Heart right ventricle (tissue), 16 donors: ENCODE measurements around the gene BICC1. TPM values are rescaled to one million over a fixed set of nuclear protein-coding genes. Genes with fewer than 3 reads are reported as not detected.

Source experiments
- ATAC-seq, 8 donors: fragments of 200-7000 bp; cut with Tn5 transposase; one replicate each; pipeline ENCODE4 v1.9.1; 2020; ENCODE audit warnings: mild to moderate bottlenecking in 8 of 8, moderate library complexity in 8 of 8, moderate number of reproducible peaks in 1 of 8
- DNase-seq, 2 donors: peaks; one replicate each; pipeline ENCODE4 v3.0.0-alpha.2; 2020
- H3K27ac ChIP-seq, 10 donors: fragments of 200-600 bp; sonication (generic) in 2 of 10; one replicate each; pipeline versions ENCODE4 v1.5.0 to v1.8.0; 2020 to 2022; ENCODE audit warnings: mild to moderate bottlenecking in 3 of 10
- H3K27me3 ChIP-seq, 7 donors: fragments of 200-600 bp; one replicate each; pipeline ENCODE4 v1.8.0; 2021 to 2022; ENCODE audit warnings: mild to moderate bottlenecking in 2 of 7
- H3K36me3 ChIP-seq, 9 donors: fragments of 200-600 bp; sonication (generic) in 1 of 9; one replicate each; pipeline versions ENCODE4 v1.5.0 to v1.8.0; 2020 to 2022; ENCODE audit warnings: mild to moderate bottlenecking in 2 of 9
- H3K4me1 ChIP-seq, 9 donors: fragments of 200-600 bp; sonication (generic) in 1 of 9; one replicate each; pipeline versions ENCODE4 v1.5.0 to v1.8.0; 2020 to 2022; ENCODE audit warnings: mild to moderate bottlenecking in 4 of 9
- H3K4me3 ChIP-seq, 10 donors: fragments of 200-600 bp; sonication (generic) in 2 of 10; one replicate each; pipeline versions ENCODE4 v1.5.0 to v1.8.0; 2020 to 2022; ENCODE audit warnings: mild to moderate bottlenecking in 7 of 10, moderate library complexity in 2 of 10
- H3K9me3 ChIP-seq, 11 donors: fragments of 200-600 bp in 10 of 11; sonication (generic) in 2 of 11; one replicate each; pipeline versions ENCODE4 v1.5.0 to v1.8.0; 2013 to 2022; ENCODE audit warnings: mild to moderate bottlenecking in 2 of 11, control low read depth in 1 of 11, moderate library complexity in 1 of 11
- CTCF ChIP-seq, 9 donors: fragments of 200-600 bp; sonication (generic) in 2 of 9; IDR thresholded peaks; one replicate each; pipeline versions ENCODE4 v1.5.0 to v1.8.0; 2021 to 2022; ENCODE audit warnings: antibody characterized with exemption in 9 of 9, mild to moderate bottlenecking in 5 of 9, moderate library complexity in 1 of 9
- WGBS, 2 donors: extraction: QIAGEN DNeasy Blood & Tissue Kit; methylation state at CpG; one replicate each; pipeline ENCODE4 v1.1.7; 2013; ENCODE audit warnings: inconsistent platforms in 1 of 2; 5-methylcytosine and 5-hydroxymethylcytosine counted together
- intact Hi-C, 10 donors: fragments of 100-400 bp; cut with DNase I; formaldehyde crosslinking; loops; one replicate each; pipeline versions ENCODE4 v1.11.1 to v1.14.2; 2022
- polyA plus RNA-seq, 2 donors: library from polyadenylated mRNA; stranded (reverse); fragments of 200-250 nt; gene quantifications; one replicate each; pipeline ENCODE4 v1.2.3, GENCODE V29; 2013
- total RNA-seq, 10 donors: library from RNA; stranded (reverse); fragmentation: NEBNext Ultra II Directional in 3 of 10; extraction: Animal tissue kit (Norgen Biotek cat#: 25700) in 3 of 10; gene quantifications; one replicate each; pipeline versions ENCODE4 v1.2.1 to v1.2.4, GENCODE V29; 2021 to 2023
- donor health status: Arrhythmogenic right ventricular cardiomyopathy.
- donor health status: ischemic (EF 13 %, LVEDD 7.1; RV severe dilation, severe dysfunction).
- donor health status: healthy with polysubstance abuse.
- donor health status: DM: no; HTN: yes; CAD: no.
- donor health status: DM: no; HTN: no; CAD: no.
- donor health status: ischemic (EF 25% LVEDD 6.9; RV normal size, moderate dysfunction).
- donor health status: ischemic (EF 25% LVEDD 5.7; RV mildly dilated, moderate dysfunction).
- donor health status: healthy.
- donor health status: DM: yes; HTN: yes; CAD: no.
- donor health status: Ischemic cardiomyopathy.
- donor health status: ischemic (EF 35%, LVEDD 5.7; RV mildly dilated, moderate dysfunction).
- donor health status: nonischemic (EF 11% LVEDD 7.7; RV severe dilation, severe dysfunction).
- donor health status: DM: yes; HTN: yes; CAD: no.
- donor health status: PGD.
- donor health status: ischemic (EF 29% LVEDD 5.4; RV normal size, mild dysfunction).
- donor health status: nonischemic (EF 23%, LVEDD 6.1; RV moderate dilation, normal function).

The BICC1 gene
- total and polyA plus RNA-seq, 12 donors, result 1.6 to 9.2 (median 5.0) TPM

DNA sequence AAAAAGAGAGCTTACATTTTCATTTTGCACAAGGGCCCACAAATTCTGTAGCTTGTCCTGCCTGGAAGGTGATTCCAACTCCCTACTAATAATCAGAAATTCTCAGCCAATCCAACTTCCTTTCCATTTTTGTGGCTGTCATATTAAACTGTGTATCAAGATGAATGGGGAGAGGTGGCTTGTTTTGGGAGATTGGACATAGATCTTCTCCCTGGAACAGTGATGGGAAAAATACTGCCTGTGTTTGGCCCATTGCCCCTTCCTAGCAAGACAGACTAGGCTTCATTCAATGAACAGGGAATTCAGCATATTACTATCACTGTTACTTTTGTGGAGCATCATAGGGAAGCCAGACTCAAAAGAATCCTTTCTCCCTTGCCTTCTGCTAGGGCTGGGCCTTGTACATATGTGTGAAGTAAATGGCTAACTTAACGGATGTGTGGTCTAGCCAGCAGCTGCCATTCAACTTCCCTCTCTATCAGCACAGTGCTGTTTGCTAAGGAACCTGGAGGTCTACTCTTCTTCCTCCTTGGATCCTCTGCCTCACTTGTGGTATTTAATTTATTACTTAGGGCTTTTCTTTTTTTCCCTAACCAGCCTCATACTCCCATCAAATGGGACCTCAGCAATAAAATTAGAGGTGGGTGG lies 326.0 kb downstream of the BICC1 start:
- Histone ChIP-seq H3K9me3 (no peaks in the 10 kb centered on the region), H3K27ac (no peak overlapping the region), H3K4me3 (no peak overlapping the region), H3K27me3 (no peaks in the 10 kb centered on the region), H3K4me1 (peaks cover 0 to 3% (median 0%) of the 10 kb centered on the region in 9 donors), H3K36me3 (no peaks in the 10 kb centered on the region)
- no peak for ATAC-seq
- intact Hi-C loops, result no loop called here
- WGBS, 2 donors, result 83 to 88% methylated on average over 1 of the region's 1 CpG
- DNase-seq, result no peak
- TF ChIP-seq CTCF (IDR thresholded peaks at IDR 0.05), result no peak

DNA sequence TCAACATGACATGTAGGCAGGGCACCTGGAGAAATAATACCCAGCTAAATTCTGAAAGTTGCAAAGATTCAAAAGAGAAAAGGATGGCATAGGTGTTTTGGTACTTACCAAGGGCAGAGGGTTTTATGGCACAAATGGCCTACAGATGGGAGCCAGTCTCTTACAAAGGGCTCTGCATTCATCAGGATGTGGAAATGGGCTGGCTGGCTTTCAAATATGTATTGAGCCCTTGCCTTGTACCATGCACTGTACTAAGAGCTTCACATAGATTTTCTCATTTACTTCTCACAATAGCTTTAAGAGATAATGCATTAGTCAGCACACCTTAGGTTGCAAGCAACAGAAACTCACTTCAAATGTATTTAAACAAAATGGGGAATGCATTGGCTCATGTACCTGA lies 327.1 kb downstream of the BICC1 start:
- no peak for ATAC-seq
- H3K4me3 ChIP-seq, result no peak overlapping the region
- no peaks in the 10 kb centered on the region for H3K4me1 ChIP-seq
- no peak for DNase-seq
- no peak overlapping the region for H3K27ac ChIP-seq
- no peak for TF ChIP-seq CTCF (IDR thresholded peaks at IDR 0.05)
- no peaks in the 10 kb centered on the region for H3K36me3 ChIP-seq
- no peaks in the 10 kb centered on the region for H3K9me3 ChIP-seq
- H3K27me3 ChIP-seq, result no peaks in the 10 kb centered on the region
- intact Hi-C loops, result no loop called here

DNA sequence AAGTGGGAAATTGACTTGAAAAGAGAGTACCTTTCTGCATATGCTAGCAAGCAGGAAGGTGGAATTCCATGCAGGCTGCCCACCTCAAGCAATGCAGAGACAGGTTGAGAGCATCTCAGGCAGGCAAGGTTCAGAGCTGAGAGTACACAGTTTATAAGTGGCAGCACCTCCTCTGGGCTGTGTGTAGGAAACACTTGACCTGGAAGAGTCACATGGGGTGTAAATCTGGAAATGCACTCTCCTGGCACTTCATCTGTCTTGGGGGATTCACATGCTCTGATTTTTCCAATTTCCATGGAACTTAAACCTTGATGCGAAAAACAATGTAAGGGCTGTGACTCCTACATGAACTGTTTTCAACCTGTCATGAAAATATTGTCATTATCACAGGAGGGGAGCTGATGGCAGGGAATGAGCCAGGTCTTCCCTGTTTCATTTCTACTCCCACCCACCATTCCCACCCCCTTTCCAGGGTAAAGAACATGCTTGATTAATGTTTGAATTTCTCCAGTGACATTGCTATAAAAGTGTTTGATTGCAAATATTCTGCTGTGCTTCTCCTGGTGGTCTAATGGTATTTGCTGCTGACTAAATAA lies 328.3 kb downstream of the BICC1 start:
- Histone ChIP-seq H3K27ac (no peak overlapping the region), H3K4me1 (no peaks in the 10 kb centered on the region), H3K9me3 (no peaks in the 10 kb centered on the region), H3K4me3 (no peak overlapping the region), H3K27me3 (no peaks in the 10 kb centered on the region), H3K36me3 (no peaks in the 10 kb centered on the region)
- no peak for ATAC-seq
- no peak for DNase-seq
- 75 to 83% methylated on average over 1 of the region's 1 CpG for whole genome bisulfite sequencing, 2 donors
- TF ChIP-seq CTCF (IDR thresholded peaks at IDR 0.05), result no peak
- intact Hi-C loops, result no loop called here

DNA sequence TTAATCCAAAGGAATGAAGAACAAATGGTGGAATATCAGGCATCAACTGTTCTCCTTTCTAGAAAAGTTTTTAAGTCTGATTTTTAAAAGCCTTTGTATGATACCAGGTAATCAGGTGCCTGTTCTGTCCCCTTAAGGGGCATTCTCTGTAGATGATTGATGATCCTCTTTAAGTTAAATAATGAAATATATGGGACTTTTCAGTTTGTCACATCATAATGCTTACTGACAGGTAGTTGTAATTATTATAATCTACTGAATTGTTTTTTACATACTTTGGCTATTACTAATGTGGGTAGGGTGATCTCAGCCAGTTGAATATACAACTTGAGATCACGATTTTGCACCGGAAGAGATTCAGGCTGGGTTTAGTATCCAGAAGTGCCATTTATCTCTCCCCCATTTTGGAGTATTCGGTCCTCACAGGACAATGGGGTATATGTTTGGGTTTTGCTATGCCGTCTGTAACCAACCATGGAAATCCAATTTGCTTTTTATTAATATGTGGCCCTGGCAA lies 330.2 kb downstream of the BICC1 start:
- DNase-seq (no peak), ATAC-seq (no peak)
- Histone ChIP-seq H3K4me3 (no peak overlapping the region), H3K27ac (no peak overlapping the region), H3K4me1 (no peaks in the 10 kb centered on the region), H3K9me3 (no peaks in the 10 kb centered on the region), H3K36me3 (no peaks in the 10 kb centered on the region), H3K27me3 (no peaks in the 10 kb centered on the region)
- intact Hi-C loops, result no loop called here
- WGBS, 2 donors, result 91 to 94% methylated on average over 4 of the region's 4 CpGs
- TF ChIP-seq CTCF (IDR thresholded peaks at IDR 0.05), result no peak
